Stimulated activated CD4-positive, alpha-beta T cell treated with anti-CD3 and anti-CD28 coated beads, Interleukin-2, amount 100 ng/mL, for 4 hours (primary cell): ENCODE measurements around the gene CD48.
"Not testable (repeated sequence)": the region's sequence is repeated elsewhere in the genome, so short reads cannot be mapped to it uniquely, and the experiment has no call there.

ENCODE experiments used
- DNase-seq: peaks from one replicate; pipeline ENCODE4 v3.0.0-alpha.2; 2020; ENCODE audit warnings: low read depth

The CD48 gene

DNA sequence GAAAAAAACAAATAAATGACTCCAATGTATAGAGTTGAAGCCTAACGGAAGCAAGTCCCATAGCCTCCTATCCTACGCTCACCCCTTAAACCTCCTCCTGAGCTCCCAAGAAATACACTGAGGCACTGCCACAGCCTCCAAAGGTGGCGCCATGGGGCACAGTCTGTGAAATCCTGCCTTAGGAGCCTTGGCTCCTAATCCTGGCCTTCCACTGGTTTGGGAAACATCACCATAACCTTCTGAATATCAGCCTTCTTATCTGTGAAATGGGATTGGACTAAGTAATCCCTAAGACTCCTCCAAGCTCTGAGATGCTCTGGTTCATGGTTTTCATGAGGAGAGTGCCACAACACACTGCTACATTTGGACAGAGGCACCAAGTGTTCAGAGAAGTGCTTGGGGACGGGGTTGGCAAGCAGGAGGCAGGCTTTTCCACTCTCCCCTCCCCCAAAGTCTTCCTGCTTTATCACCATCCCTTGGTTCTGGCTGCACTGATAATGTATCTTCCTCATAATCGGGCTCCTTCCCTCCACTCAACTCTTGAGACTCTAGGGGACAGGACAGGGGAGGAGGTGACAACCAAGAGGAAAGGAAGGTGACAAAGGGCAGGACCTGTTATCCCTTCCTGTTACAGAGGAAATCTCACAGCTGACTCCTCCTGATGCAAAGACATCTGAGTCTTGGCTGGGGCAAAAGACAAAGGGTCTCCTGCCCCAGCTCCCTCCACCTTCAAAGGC is 30.2 kb upstream of the CD48 start:
- no peak for DNase-seq

GRCh38 chr1:160741092-160741501 is 29.5 kb upstream of the CD48 start:
- no peak for DNase-seq

DNA sequence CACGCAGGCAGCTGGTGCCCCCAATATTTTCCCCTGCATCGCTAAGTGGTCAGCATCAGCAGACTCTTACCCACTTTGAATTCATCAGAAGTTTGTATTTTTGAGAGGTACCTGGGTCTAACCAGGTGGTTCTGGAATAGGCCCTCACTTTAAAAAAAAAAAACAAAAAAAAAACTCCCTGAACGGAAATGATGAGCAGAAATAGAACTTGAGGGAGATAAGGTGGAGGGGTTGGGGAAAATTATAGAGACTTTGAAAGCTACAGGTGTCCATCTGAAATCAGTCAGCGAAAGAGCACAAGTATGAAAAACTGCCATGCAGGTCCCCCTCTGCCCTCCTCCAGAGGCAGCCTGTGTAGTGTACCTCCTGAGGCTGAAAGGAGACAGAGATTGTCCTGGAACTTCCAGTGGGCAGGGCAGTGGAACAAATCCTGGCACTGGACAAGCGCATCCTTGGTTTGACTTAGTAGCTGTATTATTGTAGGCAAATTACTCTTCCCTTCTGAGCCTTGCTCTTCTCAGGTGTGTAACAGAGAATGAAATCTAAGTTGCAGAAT is 28.6 kb upstream of the CD48 start:
- no peak for DNase-seq

DNA sequence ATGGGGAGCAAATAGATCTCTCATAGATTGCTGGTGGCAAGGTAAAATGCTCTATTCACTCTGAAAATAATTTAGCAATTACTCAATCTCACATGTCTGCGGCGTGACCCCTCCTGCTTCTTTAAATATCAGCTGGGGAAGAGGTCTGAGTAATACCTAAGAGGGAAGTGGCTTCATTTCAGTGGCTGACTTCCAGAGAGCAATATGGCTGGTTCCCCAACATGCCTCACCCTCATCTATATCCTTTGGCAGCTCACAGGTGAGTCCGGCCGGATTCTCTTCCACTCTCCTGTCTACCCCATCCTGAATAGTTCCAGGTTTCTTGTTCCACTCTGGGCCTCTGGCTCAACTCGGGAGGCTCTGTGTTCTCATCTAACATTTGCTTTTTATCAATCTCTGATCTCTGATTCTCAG is 27.5 kb upstream of the CD48 start, which contains the start of gene SLAMF7:
TSS of gene SLAMF7 (plus strand) at position 150 of the 414 bp plus-strand sequence. CDS start at position 205, 55 bp downstream.
- DNase-seq = no peak

DNA sequence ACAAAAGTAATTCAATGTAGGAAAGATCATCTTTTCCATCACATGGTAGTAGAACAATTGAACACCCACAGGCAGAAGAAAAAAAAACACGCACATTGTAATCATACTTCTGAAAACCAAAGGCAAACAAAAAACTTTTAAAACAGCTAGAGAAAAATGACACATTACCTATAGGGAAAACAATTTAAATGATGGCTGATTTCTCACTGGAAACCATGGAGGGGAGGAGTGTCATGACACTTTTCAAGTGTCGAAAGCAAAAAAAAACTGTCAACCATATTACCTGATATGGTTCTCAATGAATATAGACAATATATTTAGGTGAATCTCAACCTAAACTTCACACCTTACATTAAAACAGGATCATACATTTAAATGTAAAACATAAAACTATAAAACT is 26.6 kb upstream of the CD48 start:
- DNase-seq = no peak

DNA sequence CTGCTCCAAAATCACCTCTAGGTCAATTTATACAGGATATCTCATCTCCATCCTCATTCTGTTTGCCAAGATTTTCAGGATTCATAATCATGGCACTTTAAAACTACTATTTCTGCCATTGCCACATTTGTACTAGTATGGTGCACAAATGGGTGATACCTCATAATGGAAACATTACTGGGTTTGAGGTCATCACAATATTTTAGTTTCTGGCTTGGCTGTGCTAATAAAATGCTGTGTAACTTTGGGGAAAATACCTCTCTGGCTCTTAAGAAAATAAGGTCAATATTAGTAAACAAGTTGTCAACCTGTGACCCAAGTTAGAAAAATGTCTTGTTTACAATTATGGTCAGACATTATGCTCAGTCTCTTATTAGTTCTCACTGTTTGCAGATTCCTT is 22.7 kb upstream of the CD48 start:
- no peak for DNase-seq

DNA sequence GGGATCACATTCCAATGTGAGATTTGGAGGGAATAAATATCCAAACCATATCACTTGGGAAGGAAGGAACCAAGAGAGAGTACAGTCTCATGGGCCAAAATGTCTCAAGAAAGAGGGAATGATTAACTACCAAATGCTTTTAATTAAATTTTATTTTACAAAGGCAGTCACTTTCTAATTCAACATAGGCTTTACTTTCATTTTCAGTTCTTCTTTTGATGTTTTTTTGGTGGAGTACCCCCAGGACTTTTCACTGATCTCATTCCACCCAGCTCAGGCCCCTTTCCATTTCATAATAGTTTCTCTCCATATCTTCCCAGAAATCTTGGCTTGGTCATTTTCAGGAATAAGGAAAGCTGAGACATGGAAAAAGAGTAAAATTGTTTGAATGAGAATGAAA is 22.3 kb upstream of the CD48 start:
- DNase-seq = no peak

GRCh38 chr1:160731990-160732389 is 20.4 kb upstream of the CD48 start:
- DNase-seq = no peak

DNA sequence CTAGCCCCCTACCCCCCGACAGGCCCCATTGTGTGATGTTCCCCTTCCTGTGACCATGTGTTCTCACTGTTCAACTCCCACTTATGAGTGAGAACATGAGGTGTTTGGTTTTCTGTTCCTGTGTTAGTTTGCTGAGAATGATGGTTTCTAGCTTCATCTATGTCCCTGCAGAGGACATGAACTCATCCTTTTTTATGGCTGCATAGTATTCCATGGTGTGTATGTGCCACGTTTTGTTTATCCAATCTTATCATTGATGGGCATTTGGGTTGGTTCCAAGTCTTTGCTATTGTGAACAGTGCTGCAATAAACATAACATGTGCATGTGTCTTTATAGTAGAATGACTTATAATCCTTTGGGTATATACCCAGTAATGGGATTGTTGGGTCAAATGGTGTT is 19.9 kb upstream of the CD48 start:
- DNase-seq = not testable (repeated sequence)

- no peak for DNase-seq
These were observed 15.7 kb upstream of the CD48 start for GRCh38 chr1:160727316-160727640.

DNA sequence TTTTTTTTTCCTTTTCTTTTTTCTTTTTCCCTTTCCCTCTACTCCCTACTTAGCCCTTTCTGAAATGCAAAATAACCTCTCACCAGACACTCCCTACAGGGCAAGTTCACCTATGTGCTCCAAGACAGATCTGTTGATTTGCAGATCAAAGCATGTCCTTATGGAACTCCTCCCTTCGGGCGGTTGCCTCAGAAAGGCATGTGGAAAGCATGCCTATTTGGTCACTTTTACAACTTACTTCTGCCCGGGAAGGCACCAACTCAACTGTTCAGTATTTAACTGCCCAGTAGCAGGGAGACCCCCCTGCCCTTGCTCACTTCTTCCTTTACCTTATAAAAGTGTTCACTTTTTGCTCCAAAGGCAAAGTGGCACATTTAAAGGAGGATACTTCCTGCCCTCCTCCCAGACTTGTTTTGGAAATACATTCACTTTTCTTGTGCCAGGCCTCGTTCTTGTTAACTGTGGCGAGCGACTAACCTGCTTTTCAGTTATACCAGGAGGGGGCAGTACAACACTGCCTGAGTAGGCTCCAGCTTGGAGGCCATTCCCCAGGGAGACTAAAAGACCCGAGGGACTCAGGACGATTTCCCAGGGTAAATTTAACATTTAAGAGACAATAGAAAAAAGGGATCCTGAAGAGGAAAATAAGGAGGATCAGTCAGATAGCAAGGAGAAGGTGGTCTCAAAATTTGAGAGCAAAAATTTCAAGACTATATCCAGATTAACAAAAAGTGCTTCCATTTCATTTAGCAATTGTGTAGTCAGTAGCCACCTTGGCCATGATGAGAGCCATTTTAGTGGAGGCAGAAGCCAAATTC is 15.1 kb upstream of the CD48 start:
- peak; percentile 55 for DNase-seq

DNA sequence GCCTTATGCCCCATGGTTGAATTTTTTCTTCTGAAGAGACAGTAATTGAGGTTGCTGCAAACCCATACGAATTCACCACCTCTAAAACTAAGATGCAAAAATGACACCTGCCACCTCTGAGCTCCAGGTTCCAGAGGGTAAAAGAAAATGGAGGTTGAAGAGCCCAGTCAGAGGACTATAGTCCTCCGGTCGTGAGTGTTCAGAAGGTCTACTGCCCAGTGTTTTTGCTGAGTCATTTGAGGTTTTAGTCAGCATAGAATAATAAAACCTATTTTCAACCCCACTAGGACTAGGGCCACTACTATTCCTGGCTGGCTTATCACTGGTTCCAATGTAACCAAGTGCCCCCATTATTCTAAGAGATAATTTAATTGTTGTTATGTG is 14.5 kb upstream of the CD48 start:
- DNase-seq = no peak

- DNase-seq = no peak
These were observed 13.0 kb upstream of the CD48 start for GRCh38 chr1:160724465-160725242.

- DNase-seq = no peak
These were observed 11.7 kb upstream of the CD48 start for GRCh38 chr1:160723332-160723731.

DNA sequence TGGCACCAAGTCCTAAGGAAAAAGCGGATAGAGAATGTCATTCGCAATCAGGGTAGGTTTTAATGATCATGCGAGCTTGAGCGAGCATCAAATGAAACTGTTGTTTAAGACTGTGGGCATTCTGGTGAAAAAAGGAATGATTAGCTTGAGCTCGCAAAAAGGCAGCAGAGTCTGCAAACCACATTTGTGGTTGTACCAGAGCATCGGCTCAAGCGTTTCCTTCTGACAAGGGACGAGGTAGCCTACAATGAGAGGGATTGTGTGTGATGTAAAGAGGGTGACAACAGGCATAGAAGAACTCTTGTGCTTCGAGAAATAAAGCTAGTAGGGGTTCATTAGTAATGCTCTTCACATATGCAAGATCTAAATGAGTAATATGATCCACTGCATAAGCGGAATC is 11.1 kb upstream of the CD48 start:
- no peak for DNase-seq

DNA sequence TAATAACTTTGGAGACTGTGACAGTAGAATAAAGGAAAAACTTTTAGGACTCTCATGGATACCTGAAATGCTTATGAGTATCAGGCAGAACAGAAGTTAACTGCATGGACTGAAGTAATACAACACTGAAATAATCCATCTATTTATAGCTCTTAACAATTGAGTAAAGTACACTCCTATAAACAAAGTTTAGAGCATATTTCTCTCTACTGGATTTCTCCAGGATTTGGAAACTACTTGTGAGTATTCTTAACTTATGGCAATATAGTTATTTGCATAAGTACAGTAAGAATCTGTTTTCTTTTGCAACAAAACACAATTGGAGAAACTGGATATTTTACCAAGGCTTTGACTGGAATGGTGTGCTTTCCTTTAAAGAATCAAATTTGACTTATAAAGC is 9.9 kb upstream of the CD48 start:
- DNase-seq = no peak

GRCh38 chr1:160720356-160721085 is 8.9 kb upstream of the CD48 start:
- DNase-seq = no peak

- no peak for DNase-seq
These were observed 6.6 kb upstream of the CD48 start for GRCh38 chr1:160718210-160718609.

- no peak for DNase-seq
These were observed 5.7 kb upstream of the CD48 start for GRCh38 chr1:160717306-160717705.

- DNase-seq = no peak
These were observed 4.4 kb upstream of the CD48 start for GRCh38 chr1:160716013-160716412.

DNA sequence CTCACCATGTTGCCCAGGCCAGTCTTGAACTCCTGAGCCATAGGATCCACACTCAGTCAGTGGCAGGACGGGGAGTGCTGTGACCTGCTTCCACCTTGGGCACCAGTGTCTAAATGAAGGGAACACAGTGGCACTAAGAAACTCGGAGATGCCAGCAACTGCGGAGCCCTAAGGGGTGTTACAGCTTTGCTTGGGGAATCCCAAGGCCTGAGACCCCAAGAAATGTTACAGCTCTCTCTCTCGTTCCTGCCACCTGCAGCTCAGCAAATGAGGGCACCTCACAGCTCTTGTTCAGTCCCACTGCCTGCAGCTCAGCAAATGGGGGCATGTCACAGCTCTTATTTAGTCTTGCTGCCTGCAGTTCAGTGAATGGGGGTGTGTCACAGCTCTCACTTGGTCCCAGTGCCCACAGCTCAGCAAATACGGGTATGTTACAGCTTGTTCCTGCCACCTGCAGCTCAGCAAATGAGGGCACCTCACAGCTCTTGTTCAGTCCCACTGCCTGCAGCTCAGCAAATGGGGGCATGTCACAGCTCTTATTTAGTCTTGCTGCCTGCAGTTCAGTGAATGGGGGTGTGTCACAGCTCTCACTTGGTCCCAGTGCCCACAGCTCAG is 2.5 kb upstream of the CD48 start:
- DNase-seq = not testable (repeated sequence)
